PC-3 (cell line): ENCODE data around the gene AGMAT.

Experiments
- CTCF ChIP-seq: fragments of 300-600 bp; sonication (generic); conservative IDR thresholded peaks from 2 replicates; pipeline ENCODE4 v1.5.1; 2017; ENCODE audit warnings: antibody characterized with exemption, low read depth, mild to moderate bottlenecking, low read length
- EZH2phosphoT487 ChIP-seq: fragments of 300-600 bp; sonication (generic); IDR thresholded peaks from 2 replicates; pipeline ENCODE4 v1.6.1; 2018; ENCODE audit warnings: mild to moderate bottlenecking, antibody characterized with exemption, low read length, borderline replicate concordance

DNA sequence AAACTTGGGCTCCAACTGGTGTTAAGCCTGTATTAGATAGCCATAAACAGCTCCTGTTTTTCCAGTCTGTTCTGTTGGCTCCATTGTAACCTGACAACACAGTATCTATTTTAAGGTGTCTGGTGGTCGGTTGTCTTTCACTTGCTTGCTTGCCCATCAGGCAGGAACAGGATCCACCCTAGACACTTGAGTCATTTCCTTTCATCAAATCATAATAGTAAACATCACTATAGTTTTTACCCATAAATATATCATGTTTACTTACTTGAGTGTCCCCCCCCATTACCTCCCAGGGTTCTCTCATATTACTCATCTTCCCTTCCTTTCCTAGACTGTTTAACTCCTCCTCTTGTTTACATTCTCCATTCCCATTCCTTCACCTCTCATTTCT lies 35.3 kb upstream of the AGMAT start:
- TF ChIP-seq CTCF, result no peak
- TF ChIP-seq EZH2phosphoT487, result no peak
